Measurements from ENCODE around the gene SCN8A. TPM values are rescaled to one million over a fixed set of nuclear protein-coding genes. Genes with fewer than 3 reads are reported as not detected.

Gene SCN8A
- total RNA-seq, 4 donors from 2014 or later = 0.08 to 0.62 (median 0.58) TPM

GRCh38 chr12:51763743-51764142 is 172.7 kb downstream of the SCN8A start:
- Histone ChIP-seq H3K27ac (no peak overlapping the region), H3K4me1 (no peaks in the 10 kb centered on the region), H3K4me3 (no peak overlapping the region), H3K27me3 (no peaks in the 10 kb centered on the region), H3K36me3 (no peaks in the 10 kb centered on the region), H3K9me3 (no peaks in the 10 kb centered on the region)
- DNase-seq (ENCODE audit: low spot score in 2 of 2) = no peak
- TF ChIP-seq POLR2AphosphoS5 (IDR thresholded peaks at IDR 0.05) (no peak), POLR2A (IDR thresholded peaks at IDR 0.05) (no peak), EP300 (IDR thresholded peaks at IDR 0.05) (no peak)

GRCh38 chr12:51766067-51766676 is 175.1 kb downstream of the SCN8A start:
- no peak for DNase-seq (ENCODE audit: low spot score in 2 of 2)
- Histone ChIP-seq H3K4me3 (no peak overlapping the region), H3K27me3 (no peaks in the 10 kb centered on the region), H3K27ac (no peak overlapping the region), H3K9me3 (no peaks in the 10 kb centered on the region), H3K4me1 (no peaks in the 10 kb centered on the region), H3K36me3 (no peaks in the 10 kb centered on the region)
- WGBS = 95% methylated on average over 6 of the region's 6 CpGs
- TF ChIP-seq POLR2AphosphoS5 (IDR thresholded peaks at IDR 0.05) = no peak
- no peak for TF ChIP-seq CTCF (IDR thresholded peaks at IDR 0.05)
- no peak for TF ChIP-seq EP300 (IDR thresholded peaks at IDR 0.05)
- no peak for TF ChIP-seq POLR2A (IDR thresholded peaks at IDR 0.05)

- no peaks in the 10 kb centered on the region for H3K27me3 ChIP-seq
- no peaks in the 10 kb centered on the region for H3K9me3 ChIP-seq
- H3K36me3 ChIP-seq = no peaks in the 10 kb centered on the region
- H3K4me1 ChIP-seq = no peaks in the 10 kb centered on the region
- 55% methylated on average over 1 of the region's 1 CpG for WGBS
- H3K4me3 ChIP-seq = no peak overlapping the region
- DNase-seq (ENCODE audit: low spot score in 2 of 2) = no peak
- TF ChIP-seq EP300 (IDR thresholded peaks at IDR 0.05) = no peak
- no peak for TF ChIP-seq CTCF (IDR thresholded peaks at IDR 0.05)
- no peak for TF ChIP-seq POLR2AphosphoS5 (IDR thresholded peaks at IDR 0.05)
- no peak for TF ChIP-seq POLR2A (IDR thresholded peaks at IDR 0.05)
- H3K27ac ChIP-seq = no peak overlapping the region
These were observed 180.0 kb downstream of the SCN8A start for GRCh38 chr12:51771008-51771407.

- Histone ChIP-seq H3K4me1 (no peaks in the 10 kb centered on the region), H3K27ac (no peak overlapping the region), H3K27me3 (no peaks in the 10 kb centered on the region), H3K4me3 (no peak overlapping the region), H3K36me3 (no peaks in the 10 kb centered on the region), H3K9me3 (no peaks in the 10 kb centered on the region)
- DNase-seq (ENCODE audit: low spot score in 2 of 2) = no peak
- no peak for TF ChIP-seq POLR2A (IDR thresholded peaks at IDR 0.05)
- TF ChIP-seq POLR2AphosphoS5 (IDR thresholded peaks at IDR 0.05) = no peak
- no peak for TF ChIP-seq CTCF (IDR thresholded peaks at IDR 0.05)
- no peak for TF ChIP-seq EP300 (IDR thresholded peaks at IDR 0.05)
- 96% methylated on average over 2 of the region's 2 CpGs for WGBS
These were observed 182.3 kb downstream of the SCN8A start for GRCh38 chr12:51773145-51773869.

- no peak for DNase-seq (ENCODE audit: low spot score in 2 of 2)
- WGBS = 63% methylated on average over 2 of the region's 2 CpGs
- Histone ChIP-seq H3K36me3 (no peaks in the 10 kb centered on the region), H3K4me1 (no peaks in the 10 kb centered on the region), H3K9me3 (no peaks in the 10 kb centered on the region), H3K27ac (no peak overlapping the region), H3K4me3 (no peak overlapping the region), H3K27me3 (no peaks in the 10 kb centered on the region)
- no peak for TF ChIP-seq POLR2A (IDR thresholded peaks at IDR 0.05)
- TF ChIP-seq POLR2AphosphoS5 (IDR thresholded peaks at IDR 0.05) = no peak
- no peak for TF ChIP-seq CTCF (IDR thresholded peaks at IDR 0.05)
- TF ChIP-seq EP300 (IDR thresholded peaks at IDR 0.05) = no peak
These were observed 183.9 kb downstream of the SCN8A start for GRCh38 chr12:51774933-51775332.
